DMS114 treated with DMSO at 0.1 percent for 48 hours (cell line): ENCODE results near the gene GLDC.
"Not testable (repeated sequence)": the region's sequence is repeated elsewhere in the genome, so short reads cannot be mapped to it uniquely, and the experiment has no call there.

Experiments
- DNase-seq: peaks from one replicate; lab custom pipeline; 2025; ENCODE audit not compliant: unreplicated experiment; lab: John Stamatoyannopoulos, UW

GLDC gene

DNA sequence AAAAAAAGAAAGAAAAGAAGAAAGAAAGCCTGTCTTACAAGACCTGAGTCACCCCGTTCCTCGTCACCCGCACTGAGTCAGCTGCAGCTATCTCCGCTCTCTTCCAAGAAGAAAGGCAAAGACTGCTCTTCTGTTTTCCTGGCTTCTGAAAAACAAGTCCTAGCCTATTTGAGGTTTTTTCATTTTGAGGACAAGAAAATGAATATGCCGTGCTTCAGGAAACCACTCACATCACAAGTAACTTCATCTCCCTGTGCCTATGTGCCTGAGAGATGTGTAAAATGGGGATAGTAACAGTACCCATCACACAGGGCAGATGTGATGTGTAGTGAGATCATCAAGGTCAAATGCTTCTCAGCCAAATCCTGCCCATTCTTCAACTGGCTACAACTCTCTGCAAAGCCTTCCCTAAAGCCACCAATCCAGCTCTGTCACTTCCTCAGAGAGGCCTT, 78.4 kb downstream of the GLDC start:
- DNase-seq, result no peak

DNA sequence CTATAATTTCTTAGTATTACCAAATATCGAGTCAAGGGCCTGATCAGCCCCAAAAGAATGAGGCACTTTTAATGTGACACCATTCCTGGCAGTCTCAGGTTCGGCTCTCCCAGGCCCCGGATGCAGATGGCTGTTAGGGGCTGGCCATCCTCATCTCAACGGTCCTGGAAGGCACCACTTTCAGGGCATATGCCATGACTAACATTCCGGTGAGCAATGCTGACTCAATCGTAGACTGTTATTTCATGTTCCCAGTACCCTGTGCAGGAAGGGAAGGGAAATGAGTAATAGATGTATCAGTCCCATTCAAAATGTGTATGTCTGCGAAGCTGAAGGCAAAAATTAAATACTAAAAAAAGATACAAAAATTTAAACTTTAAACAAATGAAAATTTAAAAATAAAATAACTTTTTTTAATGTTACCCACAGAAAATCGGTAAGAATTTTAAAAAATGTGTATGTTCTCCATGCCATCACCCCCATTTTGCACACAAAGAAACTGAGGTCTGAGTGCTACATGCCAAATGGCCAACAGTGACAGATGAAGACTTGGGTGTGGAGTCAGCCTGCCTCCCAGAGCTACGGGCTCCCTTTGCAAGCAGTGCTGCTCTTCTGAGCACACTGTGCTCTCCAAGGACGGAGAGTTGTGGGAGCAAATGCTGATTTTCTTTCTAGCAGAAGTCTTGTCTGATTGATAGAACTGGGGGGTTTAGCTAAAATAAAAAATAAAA, 79.0 kb downstream of the GLDC start:
- DNase-seq, result no peak

DNA sequence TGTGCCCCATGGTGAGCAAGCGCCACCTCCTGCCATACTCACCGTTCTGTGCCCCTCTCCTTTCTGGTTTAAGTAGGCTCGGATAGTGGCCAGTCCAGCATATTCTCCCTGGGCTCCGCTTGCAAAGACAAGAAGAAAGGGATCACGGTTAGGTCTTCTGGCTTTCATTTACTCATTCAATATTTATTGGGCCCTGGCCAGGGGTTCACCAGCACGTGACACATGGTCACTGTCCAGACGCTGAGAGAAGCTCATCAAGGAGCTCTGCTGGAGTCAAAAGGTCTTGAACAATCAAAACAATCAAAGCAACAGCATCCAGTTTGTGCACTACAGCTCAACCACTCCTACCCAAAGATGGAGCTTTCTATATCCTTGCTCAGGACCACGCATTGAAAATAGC, 80.2 kb downstream of the GLDC start:
- no peak for DNase-seq

DNA sequence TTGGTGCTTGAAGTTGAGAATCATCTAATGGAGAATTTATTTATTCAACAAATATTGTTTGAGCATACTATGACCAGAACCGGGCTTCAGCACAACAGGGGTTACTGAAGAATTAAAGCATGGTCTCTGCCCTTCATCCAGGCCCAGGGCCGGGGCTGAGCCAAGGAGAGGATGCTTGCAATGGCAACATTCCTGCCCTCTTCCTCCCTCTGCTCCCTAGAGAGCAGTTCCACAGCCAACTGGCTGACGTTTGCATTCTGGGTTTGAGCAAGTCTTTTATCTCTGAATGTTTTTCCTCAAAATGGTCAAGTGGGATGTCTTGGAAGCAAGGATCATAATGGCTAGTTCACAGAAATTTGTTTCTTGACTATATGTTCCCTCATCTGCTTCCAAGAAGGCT, 80.7 kb downstream of the GLDC start:
- DNase-seq, result no peak

DNA sequence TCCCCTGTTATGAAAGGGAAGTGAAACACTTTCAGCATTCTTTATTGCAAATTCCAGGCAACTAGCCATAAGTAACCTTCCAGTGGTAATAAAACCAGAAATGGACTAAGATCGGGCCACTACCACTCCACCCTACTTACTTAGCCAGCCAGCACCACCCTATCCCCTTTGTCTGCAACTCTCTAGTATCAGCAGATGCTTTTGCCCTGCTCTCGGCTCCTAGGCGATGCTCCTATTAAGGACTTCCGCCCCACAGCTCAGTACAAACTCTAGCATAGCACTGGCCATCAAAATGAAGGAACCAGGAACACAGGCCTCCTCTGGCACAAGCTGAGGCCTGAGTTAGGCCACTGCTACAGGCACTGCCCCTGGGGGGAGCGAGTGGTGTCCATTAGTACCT, 81.2 kb downstream of the GLDC start:
- DNase-seq, result no peak

DNA sequence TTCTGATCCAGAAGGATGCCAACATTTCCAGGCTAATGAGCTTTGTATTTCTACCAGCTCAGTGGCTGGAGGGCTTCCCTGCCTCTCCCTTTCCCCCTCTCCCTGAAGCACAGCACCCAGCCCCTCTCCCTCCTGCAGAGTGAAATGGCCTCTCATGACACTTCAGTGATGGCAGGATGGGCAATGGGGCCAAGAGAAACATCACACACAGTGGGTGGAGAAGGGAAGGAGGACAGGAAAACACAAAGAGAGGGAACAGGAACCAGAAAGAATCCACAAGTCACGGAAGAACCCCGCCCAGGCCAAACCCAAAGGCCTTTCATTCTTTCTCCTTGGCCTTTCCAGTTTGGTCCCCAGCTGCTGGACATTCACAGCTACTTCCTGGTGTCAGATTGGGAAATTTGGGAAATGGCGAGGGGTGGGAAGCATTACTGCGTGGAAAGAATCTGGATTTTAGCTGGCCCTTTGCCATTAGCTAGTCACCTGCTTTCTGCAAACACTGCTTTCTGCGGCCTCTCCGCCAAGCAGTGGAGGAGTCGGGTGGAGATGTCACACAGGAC, 82.6 kb downstream of the GLDC start:
- DNase-seq, result no peak

DNA sequence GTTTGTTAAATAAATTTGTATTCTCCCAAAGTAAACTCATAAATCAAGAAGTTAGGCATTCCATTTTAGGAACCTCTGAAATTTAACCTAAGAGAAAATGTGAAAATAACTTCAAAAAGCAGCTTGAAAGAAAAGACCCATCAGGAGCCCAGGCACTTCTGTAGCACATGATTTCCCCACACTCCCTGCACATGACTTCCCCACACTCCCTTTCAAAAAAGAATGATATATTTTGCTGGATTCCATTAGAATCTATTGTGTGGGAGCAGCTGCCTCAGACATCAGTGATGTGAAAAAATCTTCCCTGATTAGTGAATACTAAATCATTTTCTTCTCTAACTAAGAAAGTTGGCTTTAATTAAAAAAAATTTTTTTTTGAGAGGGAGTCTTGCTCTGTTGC, 83.3 kb downstream of the GLDC start:
- no peak for DNase-seq

DNA sequence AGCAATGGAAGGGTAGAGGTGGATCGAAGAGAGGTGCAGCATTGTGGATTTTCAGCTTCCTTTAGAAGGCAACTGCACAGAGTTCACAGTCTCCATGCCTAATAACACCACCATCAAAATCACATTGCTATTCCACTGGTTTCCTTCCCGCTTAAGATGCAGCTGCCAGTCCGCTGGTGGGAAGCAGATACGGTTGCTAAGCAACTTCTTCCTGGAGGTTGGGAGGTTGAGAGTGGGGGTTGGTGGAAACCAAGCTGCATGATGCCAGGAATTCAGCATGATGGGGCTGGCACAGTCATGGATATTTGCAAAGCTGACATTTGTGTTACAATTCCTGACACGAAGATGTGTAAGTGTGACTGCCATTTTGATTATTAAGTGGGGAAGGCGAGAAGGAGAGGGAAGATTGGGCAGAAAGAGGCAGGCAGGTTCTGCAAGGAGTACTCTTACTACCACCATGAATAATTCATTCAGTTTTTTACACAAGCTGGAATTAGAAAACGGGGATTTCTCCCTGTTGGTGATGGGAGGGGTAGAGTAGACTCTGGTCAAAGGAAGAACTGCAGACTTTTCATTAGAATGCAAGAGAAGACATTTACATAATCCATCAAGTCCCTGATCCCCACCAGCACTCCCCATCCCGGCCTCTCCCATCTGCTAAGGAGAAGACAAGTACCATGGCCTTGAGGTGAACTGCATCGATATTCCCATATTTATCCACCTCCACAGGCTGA, 87.5 kb downstream of the GLDC start:
- no peak for DNase-seq

DNA sequence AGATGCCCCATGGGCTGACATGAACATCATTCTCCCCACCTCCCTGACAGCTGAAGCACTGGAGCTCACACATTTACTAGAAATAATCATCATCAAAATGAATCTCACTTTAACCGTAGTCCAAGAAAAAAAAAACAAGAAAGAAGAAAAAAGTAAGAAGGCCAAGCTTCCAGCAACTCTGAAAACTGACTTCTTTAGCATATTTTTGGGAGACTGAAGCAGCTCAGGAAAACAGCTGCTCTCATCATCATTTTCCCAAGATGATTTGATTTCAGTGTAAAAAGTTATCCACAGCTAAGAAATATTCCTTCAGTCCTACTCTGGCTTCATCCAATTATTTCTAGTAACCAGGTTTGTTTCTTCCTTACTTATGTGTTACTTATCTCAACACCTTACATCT, 91.7 kb downstream of the GLDC start:
- no peak for DNase-seq

DNA sequence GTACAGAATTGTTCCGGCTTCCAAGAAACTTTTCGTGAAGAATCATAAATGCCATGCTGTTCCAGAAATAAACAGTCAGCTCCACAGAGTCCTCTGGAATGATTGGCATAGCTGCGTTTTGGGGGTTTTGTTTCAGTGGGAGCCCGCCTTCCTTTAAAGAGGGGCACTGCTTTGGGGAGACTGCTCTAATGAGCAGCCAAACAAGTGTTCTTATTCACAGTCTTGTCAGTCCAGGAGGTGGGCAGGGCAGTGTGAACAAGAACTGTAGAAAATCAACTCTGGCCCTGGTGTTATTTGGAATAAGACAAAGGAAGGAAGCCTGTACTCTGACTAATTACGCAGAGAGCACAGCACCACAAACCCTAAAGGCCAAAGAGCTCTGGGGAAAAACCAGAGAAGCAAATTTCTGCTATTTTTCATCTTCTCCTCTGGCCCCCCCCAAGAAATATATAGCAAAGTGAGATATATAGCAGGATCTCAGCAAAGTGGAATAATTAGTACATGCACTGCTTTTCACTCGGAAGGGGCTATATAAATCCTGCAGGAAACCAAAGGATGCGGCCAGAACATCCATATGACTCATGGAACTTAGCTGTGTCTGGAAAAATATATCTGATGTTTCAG, 92.9 kb downstream of the GLDC start:
- DNase-seq, result no peak

DNA sequence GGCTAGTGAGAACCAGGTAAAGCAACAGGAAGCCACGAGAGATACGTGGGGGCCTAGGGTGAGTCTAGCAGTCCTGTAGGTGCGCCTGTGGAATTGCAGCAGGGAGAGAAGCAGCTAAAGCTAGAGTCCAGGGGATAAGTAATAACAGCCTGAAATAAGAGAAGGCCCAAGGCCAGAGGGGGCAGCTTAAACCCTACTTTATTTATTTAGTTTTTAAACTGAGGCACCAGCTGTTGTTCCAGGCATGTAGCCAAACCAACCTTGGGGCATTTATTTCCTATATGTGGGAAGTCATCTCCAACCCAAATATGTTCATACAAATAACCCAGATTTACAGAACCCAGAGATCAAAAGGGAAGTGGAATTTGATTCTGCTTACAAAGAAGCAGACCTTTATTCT, 93.5 kb downstream of the GLDC start:
- DNase-seq, result no peak

DNA sequence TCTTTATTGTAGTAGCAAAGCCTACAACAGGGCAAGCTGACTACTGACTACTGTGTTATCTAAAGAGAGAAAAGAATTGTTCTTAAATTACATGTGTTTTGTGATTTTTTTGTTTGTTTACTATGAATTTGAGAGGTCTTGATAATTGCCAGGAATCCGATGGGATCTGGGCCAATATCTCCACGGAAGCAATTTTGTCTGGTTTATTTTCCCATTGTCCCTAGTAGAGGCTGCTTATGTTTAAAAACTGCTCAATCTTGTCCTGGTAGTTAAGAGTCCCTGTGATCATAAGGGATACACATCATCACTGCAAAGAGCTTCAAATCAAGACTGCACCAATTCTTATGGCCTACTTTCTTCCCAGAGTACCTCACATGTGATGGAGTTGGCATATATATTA, 94.4 kb downstream of the GLDC start:
- DNase-seq, result no peak

DNA sequence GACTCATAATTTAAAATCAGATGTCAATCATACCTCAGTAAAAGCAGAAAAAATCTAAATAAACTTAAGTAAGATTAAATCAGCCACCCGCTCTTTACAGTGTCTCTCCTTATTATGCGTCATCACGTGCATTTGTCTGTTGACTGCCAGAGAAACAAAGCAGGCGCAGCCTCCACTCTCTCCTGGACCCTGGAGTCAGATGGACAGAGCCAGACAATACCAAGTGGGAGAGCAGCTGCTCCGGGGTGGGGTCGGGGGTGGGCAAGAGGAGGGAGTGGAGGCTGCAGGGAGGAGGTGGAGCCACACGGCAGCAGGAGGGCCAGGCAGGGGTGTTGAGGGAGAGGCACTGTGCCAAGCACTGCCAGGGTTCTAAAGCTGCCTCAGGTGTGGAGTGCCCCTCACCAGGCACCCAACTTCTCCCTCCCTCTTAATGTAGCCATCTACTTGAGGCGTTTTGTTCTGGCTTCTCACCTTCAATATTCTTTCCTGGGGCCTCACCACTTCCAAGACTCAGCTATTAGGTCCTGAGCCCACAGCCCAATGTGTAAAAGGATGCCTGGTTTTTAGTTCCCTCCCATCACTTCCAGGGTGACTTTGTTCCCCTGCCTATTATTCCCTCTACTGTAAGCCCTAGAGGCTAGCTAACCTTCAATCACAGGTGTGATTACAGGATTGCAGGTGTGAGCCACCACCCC, 96.3 kb downstream of the GLDC start:
- DNase-seq, result no peak

DNA sequence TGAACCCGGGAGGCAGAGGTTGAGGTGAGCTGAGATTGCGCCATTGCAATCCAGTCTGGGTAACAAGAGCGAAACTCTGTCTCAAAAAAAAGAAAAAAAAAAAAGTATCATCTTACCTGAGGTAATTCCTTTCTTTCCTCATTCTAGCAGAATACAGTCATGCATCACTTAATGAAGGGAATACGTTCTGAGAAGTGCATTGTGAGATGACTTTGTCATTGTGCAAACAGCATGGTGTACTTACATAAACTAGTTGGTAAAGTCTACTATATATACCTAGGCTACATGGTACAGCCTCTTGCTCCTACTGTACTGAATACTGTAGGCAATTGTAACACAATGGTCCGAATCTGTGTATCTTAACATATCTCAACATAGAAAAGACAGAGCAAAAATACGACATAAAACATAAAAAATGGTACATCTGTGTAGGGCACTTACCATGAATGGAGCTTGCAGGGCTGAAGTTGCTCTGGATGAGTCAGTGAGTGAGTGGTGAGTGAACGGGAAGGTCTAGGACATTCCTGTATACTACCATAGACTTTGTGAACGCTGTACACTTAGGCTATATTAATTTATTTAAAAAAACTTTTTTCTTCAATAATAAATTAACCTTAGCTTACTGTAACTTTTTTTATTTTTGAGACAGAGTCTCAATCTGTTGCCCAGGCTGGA, 100.4 kb downstream of the GLDC start:
- DNase-seq, result no peak

DNA sequence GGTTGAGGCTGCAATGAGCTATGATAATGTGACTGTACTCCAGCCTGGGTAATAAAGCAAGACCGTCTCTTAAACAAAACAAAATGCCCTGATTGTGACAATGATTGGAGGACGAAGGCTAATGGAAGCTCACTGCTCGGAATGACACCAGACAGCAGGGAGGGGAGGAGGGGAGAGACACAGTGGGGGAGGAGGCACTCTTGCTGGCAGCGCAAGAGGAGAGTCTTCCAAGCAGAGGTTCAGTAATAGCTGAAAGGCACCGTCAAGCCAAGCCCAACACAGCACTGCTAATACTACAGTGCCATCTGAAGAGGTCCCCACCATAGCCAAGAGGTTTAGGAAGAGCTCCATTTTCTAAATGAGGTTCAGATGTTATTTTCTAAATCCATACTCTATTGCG, 102.3 kb downstream of the GLDC start:
- DNase-seq, result no peak

DNA sequence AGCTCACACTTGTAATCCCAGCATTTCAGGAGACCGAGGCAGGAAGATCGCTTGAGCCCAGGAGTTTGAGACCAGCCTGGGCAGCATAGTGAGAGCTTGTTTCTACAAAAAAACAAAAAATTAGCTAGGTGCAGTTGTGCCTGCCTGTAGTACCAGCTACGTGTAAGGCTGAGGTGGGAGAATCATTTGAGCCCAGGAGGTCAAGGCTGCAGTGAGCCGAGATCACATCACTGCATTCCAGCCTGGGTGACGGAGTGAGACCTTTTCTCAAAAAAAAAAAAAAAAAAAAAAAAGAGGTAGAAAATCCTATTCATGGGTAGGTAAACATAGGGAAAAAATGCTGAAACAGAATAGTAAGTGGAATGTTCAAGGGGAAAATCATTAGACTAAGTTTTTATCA, 102.9 kb downstream of the GLDC start:
- DNase-seq, result not testable (repeated sequence)

DNA sequence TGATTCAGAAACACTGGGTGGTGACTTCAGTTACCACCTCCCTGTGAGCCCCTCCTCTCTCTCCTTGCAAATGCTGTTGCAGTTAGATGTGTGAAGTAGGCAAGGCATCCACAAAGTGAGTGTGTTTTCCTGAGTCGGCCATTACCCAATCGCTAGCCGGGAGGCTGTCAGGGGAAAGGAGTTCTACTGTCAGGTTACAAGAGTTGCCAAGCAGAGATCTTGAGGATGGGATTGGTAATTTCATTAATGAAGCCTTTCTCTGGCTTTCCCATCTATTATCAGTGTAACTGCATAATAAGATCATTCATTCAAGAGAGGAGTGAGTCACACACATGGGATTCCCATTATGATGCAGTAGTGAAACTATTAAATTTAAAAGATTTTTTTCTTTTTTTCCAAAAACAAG, 106.9 kb downstream of the GLDC start:
- DNase-seq, result no peak

DNA sequence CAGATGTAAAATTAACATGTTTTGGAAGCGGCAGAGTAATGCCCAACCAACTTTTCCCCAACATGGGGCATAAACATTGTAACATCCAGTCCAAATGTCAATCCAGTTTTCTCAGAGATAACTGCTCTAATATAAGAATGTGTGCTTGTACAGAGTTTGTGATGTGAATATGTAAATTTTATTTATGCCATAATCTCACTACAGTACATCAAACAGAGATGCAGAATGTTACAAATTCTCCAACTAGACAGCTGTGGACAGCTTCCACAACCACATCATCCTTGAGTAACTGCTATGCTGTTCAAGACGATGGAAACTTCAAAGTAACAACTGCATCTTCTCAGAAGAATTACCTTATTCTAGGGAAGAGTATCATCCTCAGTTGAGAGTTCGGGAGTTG, 109.9 kb downstream of the GLDC start:
- no peak for DNase-seq

DNA sequence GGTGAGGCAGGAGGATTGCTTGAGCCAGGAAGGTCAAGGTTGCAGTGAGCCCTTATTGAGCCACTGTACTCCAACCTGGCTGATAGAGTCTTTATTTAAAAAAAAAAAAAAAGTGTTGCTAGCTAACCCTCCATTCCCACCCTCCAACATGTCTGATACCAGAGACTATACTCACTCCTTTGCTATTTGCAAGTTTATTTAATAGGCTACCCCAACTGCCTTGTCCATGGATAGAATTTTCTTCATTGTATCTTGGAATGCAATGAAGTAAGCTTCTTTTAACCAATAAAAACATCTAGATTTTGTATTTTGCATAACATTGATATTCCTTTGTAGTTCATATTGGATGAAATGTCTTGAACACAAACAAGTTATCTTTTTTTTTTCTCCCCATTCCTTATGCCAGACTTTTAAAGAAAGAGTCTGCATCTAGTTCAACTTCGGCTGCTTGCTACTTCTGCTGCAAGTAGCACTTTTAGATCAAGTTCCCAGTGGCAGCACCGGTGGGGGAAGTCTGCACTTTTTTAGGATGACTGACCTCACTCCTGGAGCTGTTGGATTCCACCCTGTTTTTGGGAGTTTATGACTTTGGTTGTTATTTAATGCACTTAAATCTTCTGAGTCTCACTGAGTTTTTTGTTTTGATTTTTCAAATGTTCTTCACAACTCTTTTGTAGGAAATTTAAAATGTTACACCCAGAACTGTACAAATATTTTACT, 120.0 kb downstream of the GLDC start:
- DNase-seq, result no peak

DNA sequence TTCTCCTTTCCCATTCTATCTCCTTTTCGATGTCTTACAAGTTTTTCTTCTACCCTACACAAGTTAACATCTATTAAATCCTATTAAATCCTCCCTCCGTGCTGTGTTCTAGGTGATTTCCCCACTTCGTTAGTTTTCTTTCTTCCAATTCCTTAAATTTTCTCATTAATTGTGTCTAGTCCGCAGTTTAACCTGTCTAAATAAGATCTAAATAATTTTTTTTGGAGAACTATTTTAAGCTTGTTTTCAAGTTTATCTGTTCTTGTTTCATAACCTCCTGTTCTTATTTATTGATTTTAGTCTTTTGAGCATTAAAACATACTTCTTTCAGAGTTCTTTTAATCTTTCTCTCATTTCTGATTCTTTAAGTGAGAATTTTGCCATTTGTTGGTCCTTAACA, 123.3 kb downstream of the GLDC start:
- DNase-seq, result no peak
